Loucy (cell line): Measurements from ENCODE around the gene CFAP45.

Source experiments
- EZH2phosphoT487 ChIP-seq: fragments of 200-600 bp; IDR thresholded peaks from 2 replicates; pipeline ENCODE4 v1.6.1; 2018; ENCODE audit warnings: antibody characterized with exemption, mild to moderate bottlenecking, moderate library complexity, borderline replicate concordance
- TF ChIP-seq, protein P1 (sequence below): fragments of 200-600 bp; sonication (generic); conservative IDR thresholded peaks from 2 replicates; pipeline ENCODE4 v1.5.1; 2014; ENCODE audit warnings: mild to moderate bottlenecking, antibody characterized with exemption, low read length

DNA sequence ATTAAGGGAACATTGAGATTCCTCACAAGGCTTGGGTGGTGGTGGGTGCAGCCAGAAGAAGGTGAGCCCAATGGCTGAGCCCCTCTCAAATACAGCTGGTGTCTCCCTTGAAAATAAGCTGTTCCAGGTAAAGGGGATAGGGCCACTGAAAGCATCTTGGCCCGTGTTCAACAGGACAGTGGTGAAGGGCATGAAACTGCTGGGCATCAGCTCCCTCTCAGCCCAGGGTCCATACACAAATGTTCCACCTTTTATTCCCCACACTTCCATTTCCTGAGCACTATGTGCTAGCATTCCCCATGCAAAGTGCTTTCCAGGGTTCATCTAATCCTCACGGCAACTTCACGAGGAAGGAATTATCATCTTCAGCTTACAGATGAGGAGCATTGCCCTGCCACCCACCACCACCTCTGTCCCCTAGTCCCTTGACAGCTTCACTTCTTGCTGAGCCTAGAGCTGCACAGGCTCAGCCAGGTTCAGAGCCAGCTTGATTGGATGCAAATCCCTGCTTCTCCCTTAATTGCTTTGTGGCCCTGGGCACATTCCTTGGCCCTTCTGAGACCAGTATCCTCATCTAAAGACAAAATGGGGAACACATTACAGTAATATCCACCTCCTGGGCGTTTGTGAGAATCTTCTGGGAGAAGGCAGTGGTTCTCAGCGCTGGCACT is 15.7 kb upstream of the CFAP45 start:
- TF ChIP-seq, protein P1, sequence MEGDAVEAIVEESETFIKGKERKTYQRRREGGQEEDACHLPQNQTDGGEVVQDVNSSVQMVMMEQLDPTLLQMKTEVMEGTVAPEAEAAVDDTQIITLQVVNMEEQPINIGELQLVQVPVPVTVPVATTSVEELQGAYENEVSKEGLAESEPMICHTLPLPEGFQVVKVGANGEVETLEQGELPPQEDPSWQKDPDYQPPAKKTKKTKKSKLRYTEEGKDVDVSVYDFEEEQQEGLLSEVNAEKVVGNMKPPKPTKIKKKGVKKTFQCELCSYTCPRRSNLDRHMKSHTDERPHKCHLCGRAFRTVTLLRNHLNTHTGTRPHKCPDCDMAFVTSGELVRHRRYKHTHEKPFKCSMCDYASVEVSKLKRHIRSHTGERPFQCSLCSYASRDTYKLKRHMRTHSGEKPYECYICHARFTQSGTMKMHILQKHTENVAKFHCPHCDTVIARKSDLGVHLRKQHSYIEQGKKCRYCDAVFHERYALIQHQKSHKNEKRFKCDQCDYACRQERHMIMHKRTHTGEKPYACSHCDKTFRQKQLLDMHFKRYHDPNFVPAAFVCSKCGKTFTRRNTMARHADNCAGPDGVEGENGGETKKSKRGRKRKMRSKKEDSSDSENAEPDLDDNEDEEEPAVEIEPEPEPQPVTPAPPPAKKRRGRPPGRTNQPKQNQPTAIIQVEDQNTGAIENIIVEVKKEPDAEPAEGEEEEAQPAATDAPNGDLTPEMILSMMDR, result no peak
- TF ChIP-seq EZH2phosphoT487, result no peak
